GM12878 (cell line): ENCODE data around the gene LIMK1. TPM values are rescaled to one million over a fixed set of nuclear protein-coding genes. Genes with fewer than 3 reads are reported as not detected.

Experiments
- CHD4 ChIP-seq: fragments of 200-600 bp; sonication (generic); IDR thresholded peaks from 2 replicates; pipeline ENCODE4 v1.6.1; 2016; ENCODE audit warnings: mild to moderate bottlenecking
- CREM ChIP-seq: IDR thresholded peaks from 2 replicates; pipeline ENCODE4 v1.6.1; 2014; ENCODE audit warnings: antibody characterized with exemption, low read depth
- CUX1 ChIP-seq: IDR thresholded peaks from 2 replicates; pipeline ENCODE4 v1.6.1; 2012; ENCODE audit warnings: improper control_type of control experiment, low read depth, low read length; ENCODE audit not compliant: insufficient replicate concordance
- ETV6 ChIP-seq, 2 experiments: fragments of 450-650 bp in 1 of 2; IDR thresholded peaks in 1 of 2; conservative IDR thresholded peaks in 1 of 2; 2 replicates each; pipeline ENCODE4 v1.6.1; 2014; ENCODE audit warnings: antibody characterized with exemption in 1 of 2, borderline replicate concordance in 1 of 2, low read depth in 1 of 2, mild to moderate bottlenecking in 1 of 2, moderate library complexity in 1 of 2
- NFYB ChIP-seq: IDR thresholded peaks from 2 replicates; pipeline ENCODE4 v1.6.1; 2011; ENCODE audit warnings: low read depth, mild to moderate bottlenecking, low read length, improper control_type of control experiment, moderate library complexity; ENCODE audit not compliant: insufficient read depth
- PRDM15 ChIP-seq: fragments of 450-650 bp; formaldehyde crosslinking; IDR thresholded peaks from 2 replicates; pipeline ENCODE4 v1.4.0; 2020; ENCODE audit warnings: mild to moderate bottlenecking, moderate library complexity
- RELB ChIP-seq: fragments of 450-650 bp; IDR thresholded peaks from 2 replicates; pipeline ENCODE4 v1.6.1; 2017; ENCODE audit warnings: low read depth, mild to moderate bottlenecking, moderate library complexity
- SMARCA5 ChIP-seq: fragments of 450-650 bp; IDR thresholded peaks from 2 replicates; pipeline ENCODE4 v1.6.1; 2017; ENCODE audit warnings: mild to moderate bottlenecking
- SREBF1 ChIP-seq: IDR thresholded peaks from 2 replicates; pipeline ENCODE4 v1.6.1; 2012; ENCODE audit warnings: mild to moderate bottlenecking, low read length
- polyA plus RNA-seq, 11 experiments: library from polyadenylated mRNA; depleted of rRNA in 4 of 11; unstranded in 6 of 11; stranded (reverse) in 5 of 11; fragments of >200 nt; fragmentation: Nextera tagmentation in 4 of 11; fragmentation: Illumina TruSeq in 1 of 11; extraction: Ambion mirVana in 4 of 11; extraction: Trizol in 1 of 11; gene quantifications; 1 replicate in 1 of 11; 2 replicates in 10 of 11; pipeline versions ENCODE4 v1.2.1 to v1.2.3, GENCODE V29; 2011 to 2016; ENCODE audit warnings: inconsistent platforms in 2 of 11, missing spikeins in 2 of 11, low read depth in 1 of 11
- total RNA-seq, 4 experiments: library from RNA; depleted of rRNA in 3 of 4; stranded (reverse); fragments of >200 nt in 3 of 4; fragmentation: Illumina TruSeq in 1 of 4; extraction: Trizol in 1 of 4; gene quantifications; 2 replicates each; pipeline versions ENCODE4 v1.2.1 to v1.2.3, GENCODE V29; 2013 to 2021
- TF ChIP-seq, protein P1 (sequence below): fragments of 450-650 bp; IDR thresholded peaks from 2 replicates; pipeline ENCODE4 v1.6.1; 2017; ENCODE audit warnings: antibody characterized with exemption, mild to moderate bottlenecking, moderate library complexity
- TF ChIP-seq, protein P2 (sequence below): fragments of 450-650 bp; formaldehyde crosslinking; IDR thresholded peaks from 2 replicates; pipeline ENCODE4 v1.4.0; 2022; ENCODE audit warnings: mild to moderate bottlenecking, moderate library complexity

Gene LIMK1
- total and polyA plus RNA-seq, 10 of the 15 experiments (the other 5 are each of a cell fraction or from before 2014, with no cell fraction given), result 0.71 to 59.4 (median 28.8) TPM

DNA sequence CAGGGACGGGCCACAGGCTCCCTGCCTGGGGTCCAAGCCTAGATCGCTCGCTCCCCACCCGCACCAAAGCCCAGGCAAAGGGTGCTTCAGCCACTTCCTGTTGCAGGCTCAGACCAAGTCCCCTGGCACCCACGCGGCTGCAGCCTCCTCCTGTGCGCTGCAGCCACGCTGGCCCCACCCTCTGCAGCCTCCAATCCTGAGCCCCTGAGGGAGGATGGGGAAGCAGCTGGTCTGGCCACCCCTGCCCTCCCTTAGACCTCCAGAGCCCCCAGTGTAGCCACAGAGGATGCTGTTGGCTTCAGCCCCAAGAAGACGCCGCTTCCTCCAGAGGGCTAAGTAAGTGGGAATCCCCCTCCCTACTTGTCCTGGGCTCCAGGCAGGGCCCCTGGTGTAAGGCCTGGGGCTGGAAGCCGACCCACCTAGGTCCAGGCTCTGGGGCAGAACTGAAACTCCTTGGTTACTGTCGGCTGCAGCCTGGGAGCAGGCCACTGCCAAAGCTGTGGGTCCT lies 9.4 kb downstream of the LIMK1 start (continued):
- TF ChIP-seq CUX1 (no peak), CREM (0 out of 2 replicates have a peak, but pooled peaks have one; percentile 19), PRDM15 (no peak), ETV6 (conservative IDR thresholded peaks at IDR 0.05 in 1 of 2, IDR thresholded peaks at IDR 0.05 in 1 of 2; ENCODE audit: borderline replicate concordance in 1 of 2, low read depth in 1 of 2) (no peak), SREBF1 (no peak), RELB (0 out of 2 replicates have a peak, but pooled peaks have one; percentile 25), CHD4 (no peak), NFYB (peak; percentile 75; the same call in 1 of the 2 replicates), SMARCA5 (no peak; the same call in 1 of the 2 replicates)
- TF ChIP-seq, protein P1, sequence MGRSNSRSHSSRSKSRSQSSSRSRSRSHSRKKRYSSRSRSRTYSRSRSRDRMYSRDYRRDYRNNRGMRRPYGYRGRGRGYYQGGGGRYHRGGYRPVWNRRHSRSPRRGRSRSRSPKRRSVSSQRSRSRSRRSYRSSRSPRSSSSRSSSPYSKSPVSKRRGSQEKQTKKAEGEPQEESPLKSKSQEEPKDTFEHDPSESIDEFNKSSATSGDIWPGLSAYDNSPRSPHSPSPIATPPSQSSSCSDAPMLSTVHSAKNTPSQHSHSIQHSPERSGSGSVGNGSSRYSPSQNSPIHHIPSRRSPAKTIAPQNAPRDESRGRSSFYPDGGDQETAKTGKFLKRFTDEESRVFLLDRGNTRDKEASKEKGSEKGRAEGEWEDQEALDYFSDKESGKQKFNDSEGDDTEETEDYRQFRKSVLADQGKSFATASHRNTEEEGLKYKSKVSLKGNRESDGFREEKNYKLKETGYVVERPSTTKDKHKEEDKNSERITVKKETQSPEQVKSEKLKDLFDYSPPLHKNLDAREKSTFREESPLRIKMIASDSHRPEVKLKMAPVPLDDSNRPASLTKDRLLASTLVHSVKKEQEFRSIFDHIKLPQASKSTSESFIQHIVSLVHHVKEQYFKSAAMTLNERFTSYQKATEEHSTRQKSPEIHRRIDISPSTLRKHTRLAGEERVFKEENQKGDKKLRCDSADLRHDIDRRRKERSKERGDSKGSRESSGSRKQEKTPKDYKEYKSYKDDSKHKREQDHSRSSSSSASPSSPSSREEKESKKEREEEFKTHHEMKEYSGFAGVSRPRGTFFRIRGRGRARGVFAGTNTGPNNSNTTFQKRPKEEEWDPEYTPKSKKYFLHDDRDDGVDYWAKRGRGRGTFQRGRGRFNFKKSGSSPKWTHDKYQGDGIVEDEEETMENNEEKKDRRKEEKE, result no peak
- TF ChIP-seq, protein P2, sequence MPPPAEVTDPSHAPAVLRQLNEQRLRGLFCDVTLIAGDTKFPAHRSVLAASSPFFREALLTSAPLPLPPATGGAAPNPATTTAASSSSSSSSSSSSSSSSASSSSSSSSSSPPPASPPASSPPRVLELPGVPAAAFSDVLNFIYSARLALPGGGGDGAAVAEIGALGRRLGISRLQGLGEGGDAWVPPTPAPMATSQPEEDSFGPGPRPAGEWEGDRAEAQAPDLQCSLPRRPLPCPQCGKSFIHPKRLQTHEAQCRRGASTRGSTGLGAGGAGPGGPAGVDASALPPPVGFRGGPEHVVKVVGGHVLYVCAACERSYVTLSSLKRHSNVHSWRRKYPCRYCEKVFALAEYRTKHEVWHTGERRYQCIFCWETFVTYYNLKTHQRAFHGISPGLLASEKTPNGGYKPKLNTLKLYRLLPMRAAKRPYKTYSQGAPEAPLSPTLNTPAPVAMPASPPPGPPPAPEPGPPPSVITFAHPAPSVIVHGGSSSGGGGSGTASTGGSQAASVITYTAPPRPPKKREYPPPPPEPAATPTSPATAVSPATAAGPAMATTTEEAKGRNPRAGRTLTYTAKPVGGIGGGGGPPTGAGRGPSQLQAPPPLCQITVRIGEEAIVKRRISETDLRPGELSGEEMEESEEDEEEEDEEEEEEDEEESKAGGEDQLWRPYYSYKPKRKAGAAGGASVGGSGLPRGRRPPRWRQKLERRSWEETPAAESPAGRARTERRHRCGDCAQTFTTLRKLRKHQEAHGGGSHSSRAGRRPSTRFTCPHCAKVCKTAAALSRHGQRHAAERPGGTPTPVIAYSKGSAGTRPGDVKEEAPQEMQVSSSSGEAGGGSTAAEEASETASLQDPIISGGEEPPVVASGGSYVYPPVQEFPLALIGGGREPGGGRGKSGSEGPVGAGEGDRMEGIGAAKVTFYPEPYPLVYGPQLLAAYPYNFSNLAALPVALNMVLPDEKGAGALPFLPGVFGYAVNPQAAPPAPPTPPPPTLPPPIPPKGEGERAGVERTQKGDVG (CRISPR knock-in tag), result no peak
